ENCODE data around the gene PRTN3.

DNA sequence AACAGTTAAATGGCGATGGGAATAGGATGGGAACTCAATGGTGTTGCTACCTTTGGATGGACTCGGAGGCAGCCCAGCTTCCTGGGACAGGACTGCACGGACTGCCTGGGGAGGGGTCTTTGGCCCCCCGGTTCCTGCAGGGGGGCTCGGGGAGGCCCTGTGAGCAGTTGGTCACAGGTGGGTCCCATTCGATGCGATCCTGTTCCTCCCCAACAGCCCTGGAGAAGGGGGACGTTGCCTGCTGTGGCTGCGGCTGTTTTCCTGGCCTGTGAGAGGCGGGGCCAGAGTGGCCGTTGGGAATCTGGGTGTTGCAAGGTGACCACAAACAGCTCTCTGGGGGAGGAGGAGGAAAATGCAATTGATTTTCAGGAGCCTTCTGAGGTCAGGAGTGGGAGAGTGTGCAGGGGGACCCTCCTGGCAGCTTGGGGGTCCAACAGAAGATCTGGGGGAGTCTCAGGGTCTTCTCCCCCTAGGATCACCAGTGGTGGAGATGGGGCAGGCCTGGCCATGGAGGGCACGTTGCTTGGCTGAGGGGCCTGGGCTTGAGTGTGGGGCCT lies 17.2 kb upstream of the PRTN3 start:
- TF ChIP-seq CTCF (IDR thresholded peaks at IDR 0.05; ENCODE audit: low read depth, low read length): no peak
- no peak for TF ChIP-seq EZH2phosphoT487 (IDR thresholded peaks at IDR 0.05; ENCODE audit: low read depth)
